PC-3 (cell line): ENCODE data around the gene FAM227A. TPM values are rescaled to one million over a fixed set of nuclear protein-coding genes. Genes with fewer than 3 reads are reported as not detected.

ENCODE experiments used
- ATAC-seq: fragments of 200-7000 bp; cut with Tn5 transposase; 2 replicates; pipeline ENCODE4 v1.9.1; 2020; ENCODE audit warnings: mild to moderate bottlenecking, moderate library complexity
- BruUV-seq: library from RNA; stranded (reverse); fragments of 400-500 nt; replicated peaks from 2 replicates; lab custom pipeline; 2021; lab: Mats Ljungman, UMichigan
- CTCF ChIA-PET: fragments of 300-600 bp; sonication (Branson Sonifier 250); formaldehyde crosslinking; loops from one replicate; lab custom pipeline; 2022; ENCODE audit warnings: antibody characterized with exemption; lab: Charles Lee
- POLR2A ChIA-PET: fragments of 300-600 bp; sonication (Branson Sonifier 250); formaldehyde crosslinking; loops from one replicate; lab custom pipeline; 2022; ENCODE audit warnings: antibody characterized with exemption; ENCODE audit not compliant: unreplicated experiment; lab: Charles Lee
- DNase-seq: peaks from one replicate; pipeline ENCODE4 v3.0.0-alpha.2; 2015
- H2AFZ ChIP-seq: fragments of 300-600 bp; sonication (generic); 2 replicates; pipeline ENCODE4 v1.6.0; 2016; ENCODE audit warnings: antibody characterized with exemption, low read length
- H3F3A ChIP-seq: fragments of 300-600 bp; sonication (generic); one replicate; pipeline ENCODE4 v1.6.0; 2017; ENCODE audit warnings: antibody characterized with exemption, low read length, control low read depth, mild to moderate bottlenecking; ENCODE audit not compliant: unreplicated experiment
- H3K27ac ChIP-seq: fragments of 300-600 bp; sonication (generic); 2 replicates; pipeline ENCODE4 v1.5.1; 2016; ENCODE audit warnings: mild to moderate bottlenecking, low read length
- H3K27me3 ChIP-seq: fragments of 300-600 bp; sonication (generic); 2 replicates; pipeline ENCODE4 v1.6.1; 2016; ENCODE audit warnings: low read length, mixed read lengths
- H3K36me3 ChIP-seq: fragments of 300-600 bp; sonication (generic); 2 replicates; pipeline ENCODE4 v1.6.1; 2016; ENCODE audit warnings: low read depth, mixed run types, low read length, mixed read lengths
- H3K4me1 ChIP-seq: fragments of 300-600 bp; sonication (generic); 2 replicates; pipeline ENCODE4 v1.5.1; 2016; ENCODE audit warnings: low read length; ENCODE audit not compliant: insufficient read depth
- H3K4me2 ChIP-seq: fragments of 300-600 bp; sonication (generic); 2 replicates; pipeline ENCODE4 v1.6.0; 2016; ENCODE audit warnings: low read length
- H3K4me3 ChIP-seq: fragments of 300-600 bp; sonication (generic); 2 replicates; pipeline ENCODE4 v1.5.1; 2016; ENCODE audit warnings: mild to moderate bottlenecking, low read length, mixed read lengths
- H3K79me2 ChIP-seq: fragments of 300-600 bp; sonication (generic); 2 replicates; pipeline ENCODE4 v1.6.1; 2017; ENCODE audit warnings: low read length, mixed read lengths
- H3K9ac ChIP-seq: fragments of 300-600 bp; sonication (generic); 2 replicates; pipeline ENCODE4 v1.6.0; 2016; ENCODE audit warnings: mild to moderate bottlenecking, low read length
- H3K9me2 ChIP-seq: fragments of 300-600 bp; sonication (generic); replicated peaks from 2 replicates; pipeline ENCODE4 v1.6.1; 2016; ENCODE audit warnings: mixed run types, low read length, mixed read lengths
- H3K9me3 ChIP-seq: fragments of 300-600 bp; sonication (generic); 2 replicates; pipeline ENCODE4 v1.6.1; 2016; ENCODE audit warnings: low read length, mixed read lengths
- H4K20me1 ChIP-seq: fragments of 300-600 bp; sonication (generic); 2 replicates; pipeline ENCODE4 v1.6.1; 2016; ENCODE audit warnings: low read length, mixed read lengths
- CTCF ChIP-seq: fragments of 300-600 bp; sonication (generic); conservative IDR thresholded peaks from 2 replicates; pipeline ENCODE4 v1.5.1; 2017; ENCODE audit warnings: antibody characterized with exemption, low read depth, mild to moderate bottlenecking, low read length
- EZH2 ChIP-seq: fragments of 300-600 bp; sonication (generic); IDR thresholded peaks from one replicate; pipeline ENCODE4 v1.6.1; 2017; ENCODE audit warnings: antibody characterized with exemption, mild to moderate bottlenecking, low read length; ENCODE audit not compliant: unreplicated experiment
- EZH2phosphoT487 ChIP-seq: fragments of 300-600 bp; sonication (generic); IDR thresholded peaks from 2 replicates; pipeline ENCODE4 v1.6.1; 2018; ENCODE audit warnings: mild to moderate bottlenecking, antibody characterized with exemption, low read length, borderline replicate concordance
- intact Hi-C: fragments of 100-400 bp; cut with micrococcal nuclease; formaldehyde crosslinking; loops from 2 replicates; pipeline ENCODE4 v1.9.0; 2023
- total RNA-seq: library from RNA; depleted of rRNA; stranded (reverse); fragments of >200 nt; gene quantifications from 2 replicates; pipeline ENCODE4 v1.2.3, GENCODE V29; 2014

The FAM227A gene
- total RNA-seq, 1 experiment from 2014 or later = 1.2 TPM

- Histone ChIP-seq H3K9me3 (no peaks in the 10 kb centered on the region), H3F3A (no peaks in the 10 kb centered on the region), H3K9ac (peak within 1 kb of the TSS; percentile 50), H3K4me2 (peak within 1 kb of the TSS; percentile 93), H3K9me2 (no peaks in the 10 kb centered on the region), H3K27me3 (no peaks in the 10 kb centered on the region), H2AFZ (peak within 1 kb of the TSS; percentile 93), H3K4me1 (peaks cover 9% of the 10 kb centered on the region), H3K36me3 (no peaks in the 10 kb centered on the region), H4K20me1 (no peaks in the 10 kb centered on the region), H3K27ac (no peak within 1 kb of the TSS), H3K4me3 (peak within 1 kb of the TSS; percentile 80), H3K79me2 (no peaks in the 10 kb centered on the region)
- ChIA-PET POLR2A (interaction anchor here (0.7 kb wide), 1 partner anchor 47 kb away, joined by 3 read pairs; no protein-coding TSS in a partner anchor), CTCF (no interaction called here)
- DNase-seq (peak; percentile 77), ATAC-seq (peak; percentile 65)
- TF ChIP-seq CTCF (no peak), EZH2phosphoT487 (no peak), EZH2 (no peak)
- no TSS peak for BruUV-seq
- intact Hi-C loops = loop anchor here (5.0 to 10.0 kb wide), 3 partner anchors 68 to 518 kb away; no protein-coding TSS in a partner anchor
Measured at GRCh38 chr22:38569972-38570778, 86.0 kb downstream of the FAM227A start, which contains the start of gene DMC1. Gene DMC1 (minus strand): TSS chr22:38570183. CDS start chr22:38568256, 1,927 bp downstream.

- Histone ChIP-seq H3F3A (no peaks in the 10 kb centered on the region), H3K9me3 (no peaks in the 10 kb centered on the region), H3K27me3 (no peaks in the 10 kb centered on the region), H3K79me2 (no peaks in the 10 kb centered on the region), H3K4me2 (peak overlapping the region; percentile 65), H3K4me1 (peaks cover 9% of the 10 kb centered on the region), H4K20me1 (no peaks in the 10 kb centered on the region), H3K36me3 (no peaks in the 10 kb centered on the region), H3K9ac (no peak overlapping the region), H3K27ac (no peak overlapping the region), H2AFZ (peak overlapping the region; percentile 73; the same call in 1 of the 2 replicates), H3K9me2 (no peaks in the 10 kb centered on the region), H3K4me3 (peak overlapping the region; percentile 40; the same call in 1 of the 2 replicates)
- no TSS peak for BruUV-seq
- TF ChIP-seq EZH2phosphoT487 = no peak
- TF ChIP-seq CTCF = no peak
- no peak for TF ChIP-seq EZH2
- CTCF ChIA-PET = no interaction called here
- intact Hi-C loops = no loop called here
- ATAC-seq = no peak
- no peak for DNase-seq
- POLR2A ChIA-PET = no interaction called here
Measured at GRCh38 chr22:38569181-38569971, 86.8 kb downstream of the FAM227A start.
